Tibial nerve (tissue), 4 donors: ENCODE results near the gene ANKRD9. TPM values are rescaled to one million over a fixed set of nuclear protein-coding genes. Genes with fewer than 3 reads are reported as not detected.
A peak's percentile ranks its signal among the peaks of the same experiment; 100 is the strongest.
"Not testable (repeated sequence)": the region's sequence is repeated elsewhere in the genome, so short reads cannot be mapped to it uniquely, and the experiment has no call there.

ENCODE experiments used
- DNase-seq, 2 donors: peaks; one replicate each; pipeline ENCODE4 v3.0.0-alpha.2; 2019; ENCODE audit warnings: low spot score in 2 of 2
- H3K27ac ChIP-seq, 4 donors: fragments of 200-600 bp; sonication (generic) in 3 of 4; one replicate each; pipeline ENCODE4 v1.5.1; 2017 to 2019; ENCODE audit warnings: mild to moderate bottlenecking in 1 of 4
- H3K27me3 ChIP-seq, 2 donors: fragments of 200-600 bp; sonication (generic) in 1 of 2; one replicate each; pipeline versions ENCODE4 v1.5.1 to v1.6.0; 2017 to 2019
- H3K36me3 ChIP-seq, 3 donors: fragments of 200-600 bp; sonication (generic); one replicate each; pipeline ENCODE4 v1.5.1; 2018 to 2019
- H3K4me1 ChIP-seq, 4 donors: fragments of 200-600 bp; sonication (generic) in 3 of 4; one replicate each; pipeline ENCODE4 v1.5.1; 2017 to 2019
- H3K4me3 ChIP-seq, 4 donors: fragments of 200-600 bp; sonication (generic) in 3 of 4; one replicate each; pipeline ENCODE4 v1.5.1; 2017 to 2019; ENCODE audit warnings: mild to moderate bottlenecking in 1 of 4, moderate library complexity in 1 of 4
- H3K9me3 ChIP-seq, 4 donors: fragments of 200-600 bp; sonication (generic) in 3 of 4; one replicate each; pipeline ENCODE4 v1.5.1; 2017 to 2019
- CTCF ChIP-seq, 5 experiments: fragments of 200-600 bp in 3 of 5; fragments of 450-650 bp in 2 of 5; sonication (generic) in 3 of 5; IDR thresholded peaks; one replicate each; pipeline ENCODE4 v1.5.1; 2016 to 2019; ENCODE audit warnings: antibody characterized with exemption in 5 of 5, mild to moderate bottlenecking in 3 of 5, moderate library complexity in 2 of 5
- EP300 ChIP-seq, 2 donors: sonication (generic); formaldehyde crosslinking; IDR thresholded peaks; one replicate each; pipeline ENCODE4 v1.6.1; 2017; ENCODE audit warnings: antibody characterized with exemption in 2 of 2, mild to moderate bottlenecking in 1 of 2
- POLR2A ChIP-seq, 2 donors: fragments of 450-650 bp; IDR thresholded peaks; one replicate each; pipeline ENCODE4 v1.6.1; 2017; ENCODE audit warnings: antibody characterized with exemption in 2 of 2, mild to moderate bottlenecking in 2 of 2, moderate library complexity in 2 of 2
- WGBS, 2 donors: methylation state at CpG; one replicate each; pipeline ENCODE4 v1.1.5; 2018; 5-methylcytosine and 5-hydroxymethylcytosine counted together
- total RNA-seq, 4 donors: library from RNA; depleted of rRNA; stranded (reverse); fragments of >200 nt; gene quantifications; one replicate each; pipeline ENCODE4 v1.1.0, GENCODE V29; 2016

Gene ANKRD9
- total RNA-seq, 4 donors from 2014 or later: 11.4 to 39.3 (median 26.2) TPM

- Histone ChIP-seq H3K27ac (peak overlapping the region; percentile 28 to 85 (median 66)), H3K36me3 (no peaks in the 10 kb centered on the region), H3K9me3 (no peaks in the 10 kb centered on the region), H3K4me3 (peak overlapping the region; percentile 81 to 97 (median 82)), H3K27me3 (peaks cover 0 to 10% of the 10 kb centered on the region in 2 donors), H3K4me1 (peaks cover 0 to 15% (median 0%) of the 10 kb centered on the region in 4 donors)
- DNase-seq: peak in 1 of 2 donors; percentile 13
- 8 to 37% methylated on average over 15 to 50 of the region's 94 CpGs for WGBS, 2 donors
- TF ChIP-seq CTCF (IDR thresholded peaks at IDR 0.05) (no peak), EP300 (IDR thresholded peaks at IDR 0.05) (no peak), POLR2A (IDR thresholded peaks at IDR 0.05) (no peak)
Measured at GRCh38 chr14:102554821-102555819, 45.5 kb upstream of the ANKRD9 start.

GRCh38 chr14:102551995-102552705 is 42.6 kb upstream of the ANKRD9 start:
- Histone ChIP-seq H3K27me3 (peaks cover 0 to 21% of the 10 kb centered on the region in 2 donors), H3K36me3 (no peaks in the 10 kb centered on the region), H3K9me3 (peaks cover 0 to 6% (median 0%) of the 10 kb centered on the region in 4 donors), H3K4me3 (no peak overlapping the region), H3K27ac (peak overlapping the region in 1 of 4 donors; percentile 67), H3K4me1 (peaks cover 0 to 15% (median 0%) of the 10 kb centered on the region in 4 donors)
- DNase-seq: no peak
- 76 to 86% methylated on average over 12 to 13 of the region's 14 CpGs for WGBS, 2 donors
- TF ChIP-seq POLR2A (IDR thresholded peaks at IDR 0.05): no peak
- TF ChIP-seq CTCF (IDR thresholded peaks at IDR 0.05): no peak
- no peak for TF ChIP-seq EP300 (IDR thresholded peaks at IDR 0.05)

- Histone ChIP-seq H3K4me1 (peaks cover 0 to 14% (median 0%) of the 10 kb centered on the region in 4 donors), H3K27me3 (peaks cover 0 to 32% of the 10 kb centered on the region in 2 donors)
- not testable (repeated sequence) for H3K9me3 ChIP-seq, H3K4me3 ChIP-seq, H3K36me3 ChIP-seq, H3K27ac ChIP-seq, DNase-seq
- 63 to 71% methylated on average over 3 of the region's 3 CpGs for WGBS, 2 donors
Measured at GRCh38 chr14:102550927-102551401, 41.4 kb upstream of the ANKRD9 start.

GRCh38 chr14:102548616-102549240 is 39.2 kb upstream of the ANKRD9 start:
- 41 to 45% methylated on average over 3 of the region's 3 CpGs for WGBS, 2 donors
- Histone ChIP-seq H3K9me3 (peaks cover 0 to 6% (median 0%) of the 10 kb centered on the region in 4 donors), H3K36me3 (no peaks in the 10 kb centered on the region), H3K27me3 (peaks cover 0 to 54% of the 10 kb centered on the region in 2 donors), H3K4me1 (peaks cover 0 to 21% (median 11%) of the 10 kb centered on the region in 4 donors), H3K27ac (no peak overlapping the region), H3K4me3 (no peak overlapping the region)
- DNase-seq: no peak
- no peak for TF ChIP-seq CTCF (IDR thresholded peaks at IDR 0.05)
- no peak for TF ChIP-seq EP300 (IDR thresholded peaks at IDR 0.05)
- no peak for TF ChIP-seq POLR2A (IDR thresholded peaks at IDR 0.05)
